ENCODE data around the gene USP54.
"Not testable (repeated sequence)": the region's sequence is repeated elsewhere in the genome, so short reads cannot be mapped to it uniquely, and the experiment has no call there.

The USP54 gene

GRCh38 chr10:73590881-73591799 lies at the start of gene USP54:
Gene USP54, minus strand, starts transcription at chr10:73591342. Its CDS starts 15,684 bp downstream, at chr10:73575658.
- no peak for DNase-seq (ENCODE audit: low read depth in 2 of 2)

DNA sequence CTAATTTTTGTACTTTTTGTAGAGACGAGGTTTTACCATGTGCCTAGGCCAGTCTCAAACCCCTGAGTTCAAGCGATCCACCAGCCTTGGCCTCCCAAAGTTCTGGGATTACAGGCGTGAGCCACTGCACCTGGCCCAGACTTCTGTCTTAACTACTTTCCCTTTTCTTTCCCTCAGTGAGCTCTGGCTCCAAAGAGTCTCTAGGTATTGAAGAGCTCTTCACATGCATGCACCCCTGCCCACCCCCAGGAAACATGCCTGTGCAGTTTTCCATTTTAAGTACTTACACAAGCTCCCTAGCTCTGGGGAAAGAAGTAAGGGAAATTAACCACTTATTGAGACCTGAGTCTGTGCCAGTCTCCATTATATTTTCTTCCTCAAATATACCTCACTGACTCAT lies 48.1 kb upstream of the USP54 start:
- DNase-seq (ENCODE audit: low read depth in 2 of 2), result no peak

DNA sequence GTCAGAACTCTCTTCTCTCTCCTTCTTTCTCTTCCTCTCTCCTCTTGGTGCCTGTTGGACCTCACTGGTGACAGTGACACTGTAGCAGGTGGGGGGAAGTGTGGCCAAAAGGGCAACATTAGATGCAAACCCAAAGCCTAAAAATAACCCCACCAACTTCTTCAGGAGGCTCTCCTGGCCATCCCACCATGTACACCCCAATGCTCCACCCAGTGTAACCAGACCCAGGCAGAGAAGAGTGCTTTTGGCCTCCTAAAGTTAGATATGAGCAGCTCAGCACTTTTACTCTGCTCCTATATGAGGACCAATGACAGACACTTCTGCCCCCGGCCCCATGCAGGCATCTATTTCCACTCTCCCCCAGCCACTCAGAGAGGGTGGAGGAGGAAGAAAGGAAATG lies 44.6 kb upstream of the USP54 start:
- DNase-seq (ENCODE audit: low read depth in 2 of 2), result no peak

DNA sequence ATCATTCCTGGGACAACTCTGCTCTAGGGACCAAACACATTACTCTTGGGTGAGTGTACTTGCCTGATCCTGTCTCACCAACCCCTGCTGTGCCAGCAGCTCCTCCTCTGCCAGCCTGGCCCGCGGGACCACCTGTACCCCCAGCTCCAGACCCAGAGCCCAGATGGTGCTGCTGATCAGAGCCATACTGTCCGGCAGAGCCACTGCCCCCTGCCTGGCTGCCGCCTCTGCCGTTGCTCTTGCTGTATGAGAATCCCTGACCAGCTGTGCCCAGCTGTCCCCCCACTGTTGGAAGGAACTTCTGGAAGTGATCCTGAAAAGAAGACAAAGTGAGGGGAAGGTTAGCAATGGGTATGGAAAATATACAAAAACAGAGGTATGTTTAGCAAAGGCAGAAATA lies 43.3 kb upstream of the USP54 start:
- no peak for DNase-seq (ENCODE audit: low read depth in 2 of 2)

- no peak for DNase-seq (ENCODE audit: low read depth in 2 of 2)
These were observed 38.0 kb upstream of the USP54 start for GRCh38 chr10:73629165-73629564.

GRCh38 chr10:73628405-73628804 lies 37.3 kb upstream of the USP54 start:
- DNase-seq (ENCODE audit: low read depth in 2 of 2), result no peak

GRCh38 chr10:73627300-73627699 lies 36.2 kb upstream of the USP54 start:
- DNase-seq (ENCODE audit: low read depth in 2 of 2), result no peak

GRCh38 chr10:73625884-73626752 lies 35.0 kb upstream of the USP54 start:
- DNase-seq (ENCODE audit: low read depth in 2 of 2), result peak; percentile 76 to 81

GRCh38 chr10:73625004-73625883 lies 34.1 kb upstream of the USP54 start:
- no peak for DNase-seq (ENCODE audit: low read depth in 2 of 2)

- DNase-seq (ENCODE audit: low read depth in 2 of 2), result no peak
These were observed 31.9 kb upstream of the USP54 start for GRCh38 chr10:73623056-73623455.

DNA sequence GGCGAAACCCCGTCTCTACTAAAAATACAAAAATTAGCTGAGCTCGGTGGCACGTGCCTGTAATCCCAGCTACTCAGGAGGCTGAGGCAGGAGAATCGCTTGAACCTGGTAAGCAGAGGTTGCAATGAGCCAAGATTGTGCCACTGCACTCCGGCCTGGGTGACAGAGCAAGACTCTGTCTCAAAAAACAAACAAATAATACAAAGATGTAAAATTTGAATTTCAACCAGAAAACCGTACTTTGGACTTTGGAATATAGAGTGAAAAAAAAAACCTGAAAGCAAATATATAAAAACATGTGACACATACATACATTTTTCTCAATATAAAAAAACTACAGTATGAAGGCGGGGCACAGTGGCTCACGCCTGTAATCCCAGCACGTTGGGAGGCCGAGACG lies 29.8 kb upstream of the USP54 start:
- not testable (repeated sequence) for DNase-seq (ENCODE audit: low read depth in 2 of 2)

- not testable (repeated sequence) for DNase-seq (ENCODE audit: low read depth in 2 of 2)
These were observed 26.0 kb upstream of the USP54 start for GRCh38 chr10:73617143-73617542.

DNA sequence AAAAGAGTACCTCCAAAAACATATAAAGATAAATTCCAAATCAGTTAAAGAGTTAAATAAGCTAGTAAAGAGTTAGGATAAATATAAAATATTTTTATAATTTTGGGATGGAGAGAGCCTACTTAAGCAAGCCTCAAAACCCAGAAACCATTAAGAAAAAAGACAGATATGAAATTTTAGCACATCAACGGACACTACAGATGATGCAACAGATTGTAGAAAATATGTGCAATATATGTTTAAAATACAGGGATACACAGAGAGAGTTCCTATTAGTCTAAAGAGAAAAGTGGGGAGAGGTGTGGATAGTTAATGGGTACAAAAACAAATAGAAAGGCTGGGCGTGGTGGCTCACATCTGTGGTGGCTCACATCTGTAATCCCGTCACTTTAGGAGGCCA lies 23.6 kb upstream of the USP54 start:
- no peak for DNase-seq (ENCODE audit: low read depth in 2 of 2)

GRCh38 chr10:73609116-73609515 lies 18.0 kb upstream of the USP54 start:
- no peak for DNase-seq (ENCODE audit: low read depth in 2 of 2)

DNA sequence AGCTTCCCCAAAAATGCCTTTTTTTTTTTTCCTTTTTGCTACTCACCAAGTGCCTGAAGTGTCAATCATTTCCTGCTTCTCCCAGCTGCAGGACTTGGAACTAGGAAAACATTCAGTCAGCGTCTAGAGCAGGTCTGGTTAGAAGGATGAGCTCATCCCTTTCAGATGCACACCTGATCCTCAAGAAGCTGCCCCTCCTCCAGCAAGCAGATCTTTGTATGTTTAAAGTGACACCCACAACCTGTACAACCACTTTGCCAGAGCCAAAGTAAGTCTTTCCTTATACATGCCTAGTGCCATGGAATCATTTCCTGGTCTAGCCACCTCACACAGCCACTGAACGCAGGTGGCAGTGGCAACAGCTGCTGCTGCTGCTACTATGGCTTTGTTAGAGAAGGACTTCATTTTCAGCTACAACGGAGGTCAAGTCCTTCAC lies 10.4 kb upstream of the USP54 start:
- DNase-seq (ENCODE audit: low read depth in 2 of 2), result no peak

DNA sequence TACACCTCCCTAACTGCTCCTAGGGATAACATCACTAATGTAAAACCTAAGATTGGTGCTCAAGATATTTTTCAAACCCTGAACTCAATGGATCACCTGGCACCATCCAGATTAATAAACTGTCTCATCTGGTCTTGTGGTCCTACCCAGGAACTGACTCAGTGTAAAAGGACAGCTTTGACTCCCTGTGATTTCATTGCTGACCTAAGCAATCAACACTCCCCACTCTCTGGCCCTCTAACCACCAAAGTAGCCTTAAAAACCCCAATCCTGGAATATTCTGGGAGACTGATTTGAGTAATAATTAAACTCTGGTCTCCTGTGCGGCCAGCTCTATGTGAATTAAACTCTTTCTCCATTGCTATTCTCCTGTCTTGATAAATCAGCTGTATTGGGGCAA lies 6.2 kb upstream of the USP54 start:
- no peak for DNase-seq (ENCODE audit: low read depth in 2 of 2)

- no peak for DNase-seq (ENCODE audit: low read depth in 2 of 2)
These were observed 2.7 kb upstream of the USP54 start for GRCh38 chr10:73593812-73594211.

DNA sequence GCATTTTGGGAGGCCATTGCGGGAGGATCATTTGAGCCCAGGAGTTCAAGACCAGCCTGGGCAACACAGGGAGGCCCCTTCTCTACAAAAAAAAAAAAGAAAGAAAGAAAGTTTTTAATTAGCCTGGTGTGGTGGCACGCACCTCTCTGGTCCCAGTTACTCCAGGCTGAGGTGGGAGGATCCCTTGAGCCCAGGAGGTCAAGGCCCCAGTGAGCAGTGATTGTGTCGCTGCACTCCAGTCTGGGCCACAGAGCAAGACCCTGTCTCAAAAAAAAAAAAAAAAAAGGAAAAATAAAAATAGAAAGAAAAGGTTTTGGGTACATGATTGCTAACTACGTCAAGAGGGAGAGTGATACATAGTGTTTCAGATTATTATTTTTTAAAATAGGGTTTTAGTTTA lies 2.0 kb upstream of the USP54 start:
- no peak for DNase-seq (ENCODE audit: low read depth in 2 of 2)

GRCh38 chr10:73591935-73592699 lies 975 bp upstream of the USP54 start:
- DNase-seq (ENCODE audit: low read depth in 2 of 2), result no peak

DNA sequence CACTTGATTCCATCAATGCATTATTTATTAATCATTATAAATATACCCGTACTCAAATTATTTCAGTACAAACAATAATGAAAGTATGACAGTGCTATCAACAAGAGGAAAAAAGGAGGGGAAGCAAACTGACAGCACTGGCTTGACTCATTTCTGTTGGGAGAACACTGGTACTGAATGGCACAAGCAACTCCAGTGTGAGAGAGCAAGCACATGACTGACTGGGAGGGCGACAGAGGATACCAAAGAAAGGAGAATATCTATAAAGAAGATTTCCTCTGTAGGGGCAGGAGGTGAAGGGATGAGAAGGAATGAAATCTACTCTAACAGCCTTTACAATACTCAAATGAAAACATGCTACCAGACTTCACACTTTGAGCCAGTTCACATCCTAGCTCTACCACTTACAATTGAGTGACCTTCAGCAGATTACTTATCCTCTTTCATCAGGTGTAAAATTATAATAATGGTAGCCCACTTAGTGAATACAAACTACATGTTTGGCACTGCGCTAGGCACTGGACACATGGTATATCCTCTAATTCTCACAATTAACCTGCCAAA lies 1.5 kb downstream of the USP54 start:
- DNase-seq (ENCODE audit: low read depth in 2 of 2), result no peak

- DNase-seq (ENCODE audit: low read depth in 2 of 2), result no peak
These were observed 2.5 kb downstream of the USP54 start for GRCh38 chr10:73588656-73589055.

Data from stimulated activated CD4-positive, alpha-beta T cell treated with anti-CD3 and anti-CD28 coated beads, Interleukin-1b, Interleukin-23, amount 100 ng/mL, for 1 hour (primary cell).